ENCODE results near the gene CNOT10.

DNA sequence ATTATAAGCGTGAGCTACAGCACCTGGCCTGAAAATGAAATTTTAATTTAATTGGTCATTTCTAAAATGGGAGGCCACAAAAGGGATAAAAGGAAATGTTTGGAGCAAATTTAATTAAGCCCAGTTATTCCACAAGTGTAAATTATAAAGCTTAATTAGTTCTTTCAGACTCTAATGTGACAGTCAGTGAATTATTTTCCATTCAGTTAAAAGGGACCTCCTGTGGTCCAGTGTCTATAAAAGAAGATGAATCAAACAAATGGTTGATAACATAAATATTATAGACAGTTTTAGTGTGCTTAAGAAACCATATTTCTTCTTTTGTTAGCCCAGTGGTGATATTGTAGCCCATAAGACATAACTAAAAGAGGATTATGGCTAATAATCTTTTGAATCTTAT is 66.4 kb downstream of the CNOT10 start:
- TF ChIP-seq POLR2AphosphoS5 (IDR thresholded peaks at IDR 0.05), result no peak
- TF ChIP-seq, protein P1, sequence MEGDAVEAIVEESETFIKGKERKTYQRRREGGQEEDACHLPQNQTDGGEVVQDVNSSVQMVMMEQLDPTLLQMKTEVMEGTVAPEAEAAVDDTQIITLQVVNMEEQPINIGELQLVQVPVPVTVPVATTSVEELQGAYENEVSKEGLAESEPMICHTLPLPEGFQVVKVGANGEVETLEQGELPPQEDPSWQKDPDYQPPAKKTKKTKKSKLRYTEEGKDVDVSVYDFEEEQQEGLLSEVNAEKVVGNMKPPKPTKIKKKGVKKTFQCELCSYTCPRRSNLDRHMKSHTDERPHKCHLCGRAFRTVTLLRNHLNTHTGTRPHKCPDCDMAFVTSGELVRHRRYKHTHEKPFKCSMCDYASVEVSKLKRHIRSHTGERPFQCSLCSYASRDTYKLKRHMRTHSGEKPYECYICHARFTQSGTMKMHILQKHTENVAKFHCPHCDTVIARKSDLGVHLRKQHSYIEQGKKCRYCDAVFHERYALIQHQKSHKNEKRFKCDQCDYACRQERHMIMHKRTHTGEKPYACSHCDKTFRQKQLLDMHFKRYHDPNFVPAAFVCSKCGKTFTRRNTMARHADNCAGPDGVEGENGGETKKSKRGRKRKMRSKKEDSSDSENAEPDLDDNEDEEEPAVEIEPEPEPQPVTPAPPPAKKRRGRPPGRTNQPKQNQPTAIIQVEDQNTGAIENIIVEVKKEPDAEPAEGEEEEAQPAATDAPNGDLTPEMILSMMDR (IDR thresholded peaks at IDR 0.05), result no peak
- no peak for TF ChIP-seq POLR2A (IDR thresholded peaks at IDR 0.05)
